NK-92 (cell line): ENCODE results near the gene HEXIM1.

Experiments
- DNase-seq: peaks from one replicate; lab custom pipeline; 2025; ENCODE audit not compliant: unreplicated experiment; lab: John Stamatoyannopoulos, UW

The HEXIM1 gene

DNA sequence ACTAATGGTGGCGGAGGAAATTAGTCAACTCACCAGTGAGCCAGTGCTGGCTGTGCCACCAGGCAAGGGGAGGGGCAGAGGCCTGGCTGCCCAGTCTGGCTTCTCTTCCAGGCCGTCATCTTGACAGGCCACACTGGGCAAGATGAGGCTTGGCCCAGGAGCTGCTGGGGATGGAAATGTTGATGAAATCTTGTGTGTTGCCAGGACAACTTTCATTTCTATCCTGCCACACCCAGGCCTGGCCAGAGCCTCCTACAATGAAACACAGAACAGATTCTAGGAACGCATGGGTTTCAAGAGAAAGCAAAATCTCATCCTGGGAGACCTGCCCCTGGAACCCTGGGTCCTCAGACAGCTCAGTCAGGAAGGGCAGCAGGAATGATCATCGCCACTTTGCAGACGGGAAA lies 22.7 kb downstream of the HEXIM1 start:
- DNase-seq = no peak

DNA sequence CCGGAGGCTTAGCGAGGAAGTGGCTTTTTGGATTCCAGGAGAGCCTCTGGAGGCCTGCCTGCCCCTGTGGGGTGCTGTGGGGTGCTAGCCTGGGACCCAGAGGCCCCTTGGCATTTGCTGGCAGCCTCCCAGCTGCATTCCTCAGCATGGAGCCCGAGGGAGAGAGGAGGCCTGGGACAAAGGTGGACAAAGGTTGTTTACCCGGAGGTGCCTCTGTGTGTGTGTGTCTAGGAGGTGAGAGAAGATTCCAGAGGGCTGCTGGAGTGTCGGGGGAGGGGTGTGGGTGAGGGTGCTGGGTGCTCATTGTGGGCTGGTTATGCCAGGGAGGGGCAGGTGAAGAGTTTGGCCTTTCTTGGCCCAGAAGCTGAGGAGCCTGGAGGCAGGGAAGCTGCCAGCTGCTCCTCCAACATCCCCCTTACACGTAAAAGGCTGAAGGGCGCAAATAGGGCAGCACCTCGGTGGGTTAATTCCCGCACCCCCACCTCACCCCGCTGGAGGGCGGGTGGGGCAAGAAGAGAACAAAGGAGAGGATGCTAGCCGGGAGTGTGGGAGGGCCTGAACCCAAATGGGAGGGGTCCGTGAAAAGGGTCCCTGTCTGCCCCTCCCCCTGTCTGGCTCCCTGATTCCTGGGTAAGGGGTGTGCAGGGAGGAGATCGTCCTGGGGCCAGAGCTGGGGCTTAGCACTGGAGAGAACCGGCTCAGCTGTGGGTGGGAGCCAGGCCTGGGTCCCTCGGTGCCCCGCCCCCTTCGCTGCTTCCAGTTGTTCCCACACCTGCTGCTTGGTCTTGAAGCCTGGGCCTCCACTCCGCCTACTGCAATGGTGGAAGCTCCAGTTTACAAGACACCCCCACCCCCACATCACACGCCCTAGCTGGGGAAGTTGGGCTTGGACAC lies 23.3 kb downstream of the HEXIM1 start:
- no peak for DNase-seq

- DNase-seq = no peak
These were observed 23.9 kb downstream of the HEXIM1 start for GRCh38 chr17:45172232-45172540.

DNA sequence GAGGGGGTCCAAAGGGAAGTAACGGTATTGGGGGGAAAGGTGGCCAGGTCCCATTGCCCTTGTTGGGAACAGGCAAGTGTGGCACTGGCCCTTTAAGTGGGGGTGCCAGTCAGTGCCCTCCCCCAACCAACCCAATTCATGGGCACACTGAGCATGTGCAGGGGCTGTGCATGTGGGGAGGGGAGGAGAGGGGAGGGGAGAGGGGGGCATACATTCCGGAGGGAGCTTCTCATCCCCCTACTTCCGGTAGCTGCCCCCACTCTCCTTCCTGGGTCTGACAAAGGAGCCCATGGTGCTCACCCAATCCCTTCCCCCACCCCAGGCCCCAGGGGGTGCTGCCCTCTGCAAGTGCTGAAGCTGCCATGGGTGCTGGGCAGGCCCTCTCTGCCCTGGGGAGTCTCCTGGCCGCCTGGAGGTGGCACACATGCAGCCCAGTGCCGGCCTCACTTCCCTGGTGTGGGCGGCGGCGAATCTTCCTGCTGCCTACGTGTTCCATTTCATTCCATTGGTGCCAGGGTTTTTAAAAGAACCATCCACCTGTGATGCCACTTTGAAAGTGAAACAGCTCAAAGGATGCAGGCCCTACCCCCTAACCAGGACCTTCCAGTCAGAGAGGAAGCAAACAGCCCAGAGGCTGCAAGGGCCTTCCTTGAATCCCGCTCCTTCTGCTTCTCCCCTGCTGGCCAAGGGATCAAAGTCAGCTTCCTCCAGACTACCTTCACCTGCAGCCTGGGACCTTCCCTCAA lies 24.4 kb downstream of the HEXIM1 start:
- DNase-seq = no peak

DNA sequence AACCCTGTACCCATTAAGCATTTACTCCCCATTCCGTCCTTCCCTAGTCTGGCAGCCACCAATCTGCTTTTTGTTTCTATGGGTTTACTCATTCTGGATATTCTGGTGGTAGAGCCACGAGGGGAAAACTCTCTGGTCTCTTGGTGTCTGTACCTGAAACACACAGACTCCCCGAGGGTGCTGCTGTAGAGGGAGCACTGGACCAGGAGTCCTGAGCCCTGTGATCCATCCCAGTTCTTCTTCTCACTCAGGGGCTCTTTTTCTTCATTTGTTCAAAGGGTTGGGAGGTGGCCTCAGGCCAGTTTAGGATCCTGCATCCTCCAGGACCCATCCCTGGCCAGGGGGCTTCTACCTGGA lies 27.5 kb downstream of the HEXIM1 start:
- no peak for DNase-seq

- DNase-seq = no peak
These were observed 29.3 kb downstream of the HEXIM1 start for GRCh38 chr17:45177563-45177962.

- no peak for DNase-seq
These were observed 35.9 kb downstream of the HEXIM1 start for GRCh38 chr17:45184144-45184543.

DNA sequence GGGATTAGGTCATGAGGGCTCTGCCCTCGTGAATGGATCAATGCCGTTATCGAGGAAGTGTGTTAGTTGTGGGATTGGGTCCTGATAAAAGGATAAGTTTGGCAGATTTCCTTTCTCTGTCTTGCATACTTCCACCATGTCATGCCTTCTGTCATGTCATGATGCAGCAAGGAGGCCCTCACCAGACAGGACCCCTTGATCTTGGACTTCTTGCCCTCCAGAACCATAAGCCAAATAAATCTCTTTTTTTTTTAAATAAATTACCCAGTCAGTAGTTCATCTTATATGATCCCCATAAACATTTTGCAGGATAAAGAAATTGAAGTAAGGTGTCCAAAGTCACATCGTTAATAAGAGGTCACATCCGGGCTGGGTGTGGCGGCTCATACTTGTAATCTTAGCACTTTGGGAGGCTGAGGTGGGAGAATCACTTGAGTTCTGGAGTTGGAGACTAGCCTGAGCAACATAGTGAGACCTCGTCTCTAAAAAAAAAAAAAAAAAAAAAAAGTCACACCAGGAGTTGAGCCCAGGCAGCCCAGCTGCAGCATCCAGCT lies 38.6 kb downstream of the HEXIM1 start:
- no peak for DNase-seq

DNA sequence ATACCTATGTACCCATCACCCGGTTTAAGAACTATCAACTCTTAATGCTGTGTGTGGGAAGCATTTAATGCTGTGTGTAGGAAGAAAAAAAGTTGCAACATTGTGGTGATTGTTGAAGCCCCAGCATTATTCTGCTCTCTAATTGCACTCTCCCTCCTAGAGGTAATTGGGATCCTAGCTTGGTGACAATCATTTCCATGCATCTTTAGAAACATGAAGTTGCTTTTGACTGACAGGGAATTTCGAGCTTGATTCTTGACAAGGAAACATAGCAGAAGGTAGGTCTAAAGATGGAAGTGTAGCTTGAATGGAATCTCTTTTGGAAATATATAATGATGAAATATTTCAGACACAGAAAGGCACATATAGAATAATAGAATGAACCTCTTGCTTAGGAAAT lies 40.7 kb downstream of the HEXIM1 start:
- no peak for DNase-seq

GRCh38 chr17:45190503-45191255 lies 42.4 kb downstream of the HEXIM1 start:
- no peak for DNase-seq

GRCh38 chr17:45195424-45195823 lies 47.1 kb downstream of the HEXIM1 start:
- no peak for DNase-seq

DNA sequence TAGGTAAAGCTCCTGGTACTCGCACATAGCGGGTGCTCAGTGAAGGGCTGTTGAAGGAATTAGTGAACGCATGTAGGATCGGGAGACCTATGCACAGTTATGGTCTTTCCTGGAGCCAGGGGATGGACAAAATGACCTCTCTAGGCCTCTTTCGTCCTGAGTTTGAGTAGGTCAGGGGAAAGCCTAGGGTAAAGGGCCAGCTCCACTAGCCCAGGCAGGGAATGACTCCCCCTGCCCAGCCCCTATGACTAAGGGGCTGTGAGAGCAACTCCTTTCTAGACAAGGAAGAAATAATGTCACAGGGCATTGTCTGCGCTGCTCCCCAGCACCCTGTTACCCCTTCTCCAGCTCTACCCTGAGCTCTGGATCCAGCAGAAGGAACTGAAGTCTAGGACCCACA lies 48.8 kb downstream of the HEXIM1 start:
- DNase-seq = no peak

- no peak for DNase-seq
These were observed 49.5 kb downstream of the HEXIM1 start for GRCh38 chr17:45197555-45198334.

DNA sequence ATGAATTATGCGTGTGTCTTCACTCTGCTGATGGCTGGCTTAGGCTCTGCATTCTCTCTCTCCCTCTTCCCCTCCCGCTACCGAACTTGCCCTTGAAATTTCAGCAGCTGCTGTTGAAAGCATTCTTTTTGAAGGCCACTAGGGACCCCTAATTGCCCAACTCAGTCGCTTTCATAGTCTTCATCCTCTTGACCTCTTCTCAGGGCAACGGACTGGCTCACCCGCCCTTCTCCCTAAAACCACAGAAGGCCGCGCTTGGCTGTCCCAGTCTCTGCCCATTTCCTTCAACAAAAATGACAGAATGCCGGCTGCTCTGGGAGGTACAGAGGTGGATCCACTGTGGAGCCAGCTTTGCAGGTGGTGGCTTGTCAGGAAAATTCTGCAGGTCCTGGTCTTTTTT lies 52.4 kb downstream of the HEXIM1 start:
- DNase-seq = no peak

DNA sequence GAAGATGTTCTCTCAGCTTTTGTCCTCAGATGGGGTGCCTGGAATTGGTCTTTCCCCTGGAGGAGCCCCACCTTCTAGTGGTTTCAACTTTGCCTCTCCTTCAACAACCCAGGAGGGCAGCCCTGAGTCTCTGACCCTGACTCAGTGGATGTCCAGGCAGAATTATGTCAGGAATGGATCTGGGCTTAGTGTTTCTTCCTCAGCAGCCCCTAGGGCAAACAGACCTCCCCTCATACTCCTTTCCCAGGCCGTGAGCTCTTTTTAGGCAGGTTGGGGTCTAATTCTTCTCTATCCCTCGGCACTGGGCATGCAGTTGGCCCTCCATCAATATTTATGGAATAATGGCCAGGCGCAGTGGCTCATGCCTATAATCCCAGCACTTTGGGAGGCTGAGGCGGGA lies 53.2 kb downstream of the HEXIM1 start:
- no peak for DNase-seq
